Stimulated activated CD4-positive, alpha-beta T cell treated with anti-CD3 and anti-CD28 coated beads, Interleukin-12 subunit alpha, Interleukin-12 subunit beta, amount 100 ng/mL, for 4 hours (primary cell): ENCODE results near the gene SLC32A1.
A peak's percentile ranks its signal among the peaks of the same experiment; 100 is the strongest.

Experiments used
- DNase-seq: peaks from one replicate; pipeline ENCODE4 v3.0.0-alpha.2; 2020

SLC32A1 gene

GRCh38 chr20:38755324-38755910 lies 31.1 kb downstream of the SLC32A1 start:
- no peak for DNase-seq

GRCh38 chr20:38757145-38757775 lies 33.0 kb downstream of the SLC32A1 start:
- no peak for DNase-seq

GRCh38 chr20:38759106-38759505 lies 34.8 kb downstream of the SLC32A1 start:
- no peak for DNase-seq

- DNase-seq, result no peak
Observed at GRCh38 chr20:38760978-38761377, 36.7 kb downstream of the SLC32A1 start.

GRCh38 chr20:38762174-38762573 lies 37.9 kb downstream of the SLC32A1 start:
- DNase-seq, result no peak

- DNase-seq, result no peak
Observed at GRCh38 chr20:38763616-38764015, 39.3 kb downstream of the SLC32A1 start.

GRCh38 chr20:38764567-38765318 lies 40.5 kb downstream of the SLC32A1 start:
- peak; percentile 47 for DNase-seq

- no peak for DNase-seq
Observed at GRCh38 chr20:38766071-38766470, 41.8 kb downstream of the SLC32A1 start.

- DNase-seq, result no peak
Observed at GRCh38 chr20:38769376-38770295, 45.4 kb downstream of the SLC32A1 start.

- DNase-seq, result no peak
Observed at GRCh38 chr20:38770546-38770945, 46.3 kb downstream of the SLC32A1 start.

- no peak for DNase-seq
Observed at GRCh38 chr20:38770970-38771369, 46.7 kb downstream of the SLC32A1 start.

- no peak for DNase-seq
Observed at GRCh38 chr20:38771621-38772020, 47.3 kb downstream of the SLC32A1 start.

GRCh38 chr20:38774167-38774566 lies 49.9 kb downstream of the SLC32A1 start:
- no peak for DNase-seq

GRCh38 chr20:38776363-38776762 lies 52.1 kb downstream of the SLC32A1 start:
- DNase-seq, result no peak
